Right lobe of liver (tissue), 6 donors: Measurements from ENCODE around the gene DHODH. TPM values are rescaled to one million over a fixed set of nuclear protein-coding genes. Genes with fewer than 3 reads are reported as not detected.
A peak's percentile ranks its signal among the peaks of the same experiment; 100 is the strongest.

ENCODE experiments used
- ATAC-seq, 4 donors: fragments of 200-7000 bp; cut with Tn5 transposase; one replicate each; pipeline ENCODE4 v1.9.1; 2020; ENCODE audit warnings: mild to moderate bottlenecking in 4 of 4, moderate library complexity in 4 of 4
- DNase-seq, 3 donors: peaks; one replicate each; pipeline ENCODE4 v3.0.0-alpha.2; 2020
- H3K27ac ChIP-seq, 3 donors: fragments of 200-600 bp; one replicate each; pipeline ENCODE4 v1.8.0; 2022
- H3K27me3 ChIP-seq, 2 donors: fragments of 200-600 bp; one replicate each; pipeline ENCODE4 v1.8.0; 2022
- H3K36me3 ChIP-seq, 4 donors: fragments of 200-600 bp; sonication (generic) in 1 of 4; one replicate each; pipeline versions ENCODE4 v1.5.1 to v1.8.0; 2017 to 2022; ENCODE audit warnings: control low read depth in 1 of 4
- H3K4me1 ChIP-seq, 4 donors: fragments of 200-600 bp; sonication (generic) in 1 of 4; one replicate each; pipeline versions ENCODE4 v1.5.1 to v1.8.0; 2017 to 2022; ENCODE audit warnings: control low read depth in 1 of 4
- H3K4me3 ChIP-seq, 3 donors: fragments of 200-600 bp; one replicate each; pipeline ENCODE4 v1.8.0; 2022
- H3K9me3 ChIP-seq, 4 donors: fragments of 200-600 bp; sonication (generic) in 1 of 4; one replicate each; pipeline versions ENCODE4 v1.5.1 to v1.8.0; 2017 to 2022; ENCODE audit warnings: control low read depth in 1 of 4
- POLR2A ChIP-seq: fragments of 450-650 bp; IDR thresholded peaks from one replicate; pipeline ENCODE4 v1.6.1; 2017; ENCODE audit warnings: antibody characterized with exemption, mild to moderate bottlenecking
- WGBS: methylation state at CpG from one replicate; pipeline ENCODE4 v1.1.6; 2018; ENCODE audit warnings: low coverage, low lambda C conversion rate; ENCODE audit not compliant: insufficient coverage; ENCODE audit errors: missing lambda C conversion rate; 5-methylcytosine and 5-hydroxymethylcytosine counted together
- intact Hi-C, 2 donors: fragments of 100-400 bp; cut with DNase I; formaldehyde crosslinking; loops; one replicate each; pipeline versions ENCODE4 v1.11.2 to v1.14.1; 2022
- total RNA-seq, 6 experiments: library from RNA; depleted of rRNA in 2 of 6; stranded (reverse); fragments of >200 nt in 2 of 6; fragmentation: NEBNext Ultra II Directional in 3 of 6; extraction: Animal tissue kit (Norgen Biotek cat#: 25700) in 3 of 6; gene quantifications; one replicate each; pipeline versions ENCODE4 v1.1.0 to v1.2.4, GENCODE V29; 2016 to 2023
- TF ChIP-seq, protein P1 (sequence below), 4 donors: fragments of 200-600 bp in 3 of 4; fragments of 450-650 bp in 1 of 4; IDR thresholded peaks; one replicate each; pipeline versions ENCODE4 v1.5.1 to v1.8.0; 2016 to 2022; ENCODE audit warnings: antibody characterized with exemption in 4 of 4, mild to moderate bottlenecking in 2 of 4
- donor health status: DM: no; HTN: yes; CAD: no.
- donor health status: DM: no; HTN: no; CAD: no.
- donor health status: DM: no; HTN: no; CAD: no.
- donor health status: DM: no; HTN: yes; CAD: no.
- donor health status: DM: no; HTN: yes; CAD: no.

Gene DHODH
- total RNA-seq, 6 experiments from 2014 or later, result 26.7 to 108 (median 74.6) TPM

DNA sequence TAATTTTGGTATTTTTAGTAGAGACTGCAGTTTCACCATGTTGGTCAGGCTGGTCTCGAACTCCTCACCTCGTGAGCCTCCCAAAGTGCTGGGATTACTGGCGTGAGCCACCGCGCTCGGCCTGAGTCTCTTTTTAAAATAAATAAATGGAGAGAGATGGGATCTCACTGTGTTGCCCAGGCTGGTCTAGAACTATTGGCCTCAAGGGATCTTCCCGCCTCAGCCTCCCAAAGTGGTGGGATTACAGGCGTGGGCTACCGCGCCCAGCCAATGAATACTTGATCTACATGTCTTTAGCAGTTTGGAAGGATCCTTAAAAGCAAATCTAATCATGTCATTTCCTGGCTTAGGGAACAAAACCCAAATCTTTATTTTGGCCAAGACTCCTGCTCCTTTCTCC lies 1.2 kb downstream of the DHODH start:
- 93% methylated on average over 10 of the region's 10 CpGs for WGBS
- Histone ChIP-seq H3K27me3 (no peaks in the 10 kb centered on the region), H3K27ac (no peak overlapping the region), H3K4me1 (peaks cover 0 to 32% (median 10%) of the 10 kb centered on the region in 4 donors), H3K9me3 (no peaks in the 10 kb centered on the region), H3K36me3 (peaks cover 0 to 2% (median 0%) of the 10 kb centered on the region in 4 donors), H3K4me3 (no peak overlapping the region)
- no peak for TF ChIP-seq POLR2A
- TF ChIP-seq, protein P1, sequence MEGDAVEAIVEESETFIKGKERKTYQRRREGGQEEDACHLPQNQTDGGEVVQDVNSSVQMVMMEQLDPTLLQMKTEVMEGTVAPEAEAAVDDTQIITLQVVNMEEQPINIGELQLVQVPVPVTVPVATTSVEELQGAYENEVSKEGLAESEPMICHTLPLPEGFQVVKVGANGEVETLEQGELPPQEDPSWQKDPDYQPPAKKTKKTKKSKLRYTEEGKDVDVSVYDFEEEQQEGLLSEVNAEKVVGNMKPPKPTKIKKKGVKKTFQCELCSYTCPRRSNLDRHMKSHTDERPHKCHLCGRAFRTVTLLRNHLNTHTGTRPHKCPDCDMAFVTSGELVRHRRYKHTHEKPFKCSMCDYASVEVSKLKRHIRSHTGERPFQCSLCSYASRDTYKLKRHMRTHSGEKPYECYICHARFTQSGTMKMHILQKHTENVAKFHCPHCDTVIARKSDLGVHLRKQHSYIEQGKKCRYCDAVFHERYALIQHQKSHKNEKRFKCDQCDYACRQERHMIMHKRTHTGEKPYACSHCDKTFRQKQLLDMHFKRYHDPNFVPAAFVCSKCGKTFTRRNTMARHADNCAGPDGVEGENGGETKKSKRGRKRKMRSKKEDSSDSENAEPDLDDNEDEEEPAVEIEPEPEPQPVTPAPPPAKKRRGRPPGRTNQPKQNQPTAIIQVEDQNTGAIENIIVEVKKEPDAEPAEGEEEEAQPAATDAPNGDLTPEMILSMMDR (IDR thresholded peaks at IDR 0.05), result no peak
- DNase-seq (no peak), ATAC-seq (no peak)
- intact Hi-C loops, result no loop called here

GRCh38 chr16:72012607-72013006 lies 4.1 kb downstream of the DHODH start:
- no peak for DNase-seq
- H3K27ac ChIP-seq, result peak overlapping the region; percentile 82 to 90 (median 89)
- H3K4me1 ChIP-seq, result peaks cover 0 to 36% (median 11%) of the 10 kb centered on the region in 4 donors
- H3K36me3 ChIP-seq, result peaks cover 0 to 2% (median 0%) of the 10 kb centered on the region in 4 donors
- ATAC-seq, result no peak
- no peaks in the 10 kb centered on the region for H3K27me3 ChIP-seq
- intact Hi-C loops, result no loop called here
- no peaks in the 10 kb centered on the region for H3K9me3 ChIP-seq
- H3K4me3 ChIP-seq, result peak overlapping the region; percentile 38 to 64 (median 64)
- TF ChIP-seq, protein P1 (IDR thresholded peaks at IDR 0.05), result no peak
- TF ChIP-seq POLR2A, result no peak
- 51% methylated on average over 8 of the region's 9 CpGs for WGBS

GRCh38 chr16:72013389-72013788 lies 4.8 kb downstream of the DHODH start:
- H3K36me3 ChIP-seq, result peaks cover 0 to 2% (median 0%) of the 10 kb centered on the region in 4 donors
- H3K27ac ChIP-seq, result peak overlapping the region; percentile 82 to 90 (median 89)
- DNase-seq (peak in 2 of 3 donors; percentile 65 to 74), ATAC-seq (peak in 1 of 4 donors; percentile 13)
- intact Hi-C loops, result no loop called here
- peak overlapping the region; percentile 38 to 64 (median 64) for H3K4me3 ChIP-seq
- H3K9me3 ChIP-seq, result no peaks in the 10 kb centered on the region
- H3K4me1 ChIP-seq, result peaks cover 0 to 44% (median 11%) of the 10 kb centered on the region in 4 donors
- H3K27me3 ChIP-seq, result no peaks in the 10 kb centered on the region
- TF ChIP-seq, protein P1 (IDR thresholded peaks at IDR 0.05), result no peak
- TF ChIP-seq POLR2A, result peak; percentile 38
- 11% methylated on average over 5 of the region's 5 CpGs for WGBS

DNA sequence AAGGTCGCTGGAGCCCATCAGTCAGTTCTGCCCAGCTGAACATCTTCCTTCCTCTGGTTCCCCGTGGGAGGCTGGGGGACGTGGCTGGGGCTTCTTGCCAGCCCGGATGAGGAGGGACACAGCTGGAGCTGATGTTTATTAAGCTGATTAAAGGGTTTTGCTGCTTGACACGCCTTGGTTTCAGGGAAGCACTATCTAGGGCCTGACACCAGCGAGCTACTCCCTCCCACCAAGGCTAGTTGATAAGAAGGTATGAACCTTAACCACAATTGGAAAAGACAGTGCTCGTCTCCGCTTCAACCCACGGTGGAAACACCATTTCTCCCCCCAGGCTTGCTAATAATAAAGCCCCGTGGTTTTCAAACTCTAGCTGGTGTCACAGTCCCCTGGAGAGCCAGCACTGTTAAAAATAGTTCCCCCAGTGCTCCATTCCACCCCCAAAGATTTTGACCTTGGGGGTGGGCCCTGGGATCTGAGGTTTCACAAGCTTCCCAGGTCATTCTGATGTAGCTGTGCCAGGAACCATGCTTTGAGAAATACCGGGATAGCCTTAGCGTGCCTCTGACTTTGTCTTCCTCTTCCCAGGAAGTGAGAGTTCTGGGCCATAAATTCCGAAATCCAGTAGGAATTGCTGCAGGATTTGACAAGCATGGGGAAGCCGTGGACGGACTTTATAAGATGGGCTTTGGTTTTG lies 5.5 kb downstream of the DHODH start:
- DNase-seq, result peak in 2 of 3 donors; percentile 61 to 69
- ATAC-seq, result peak; percentile 22 to 27 (median 22)
- H3K9me3 ChIP-seq, result no peaks in the 10 kb centered on the region
- no peaks in the 10 kb centered on the region for H3K27me3 ChIP-seq
- intact Hi-C loops, result no loop called here
- WGBS, result 18% methylated on average over 12 of the region's 15 CpGs
- peaks cover 0 to 2% (median 0%) of the 10 kb centered on the region in 4 donors for H3K36me3 ChIP-seq
- peaks cover 0 to 51% (median 11%) of the 10 kb centered on the region in 4 donors for H3K4me1 ChIP-seq
- TF ChIP-seq POLR2A, result peak; percentile 66
- TF ChIP-seq, protein P1 (IDR thresholded peaks at IDR 0.05), result no peak
- H3K27ac ChIP-seq, result peak overlapping the region; percentile 82 to 90 (median 89)
- H3K4me3 ChIP-seq, result peak overlapping the region; percentile 38 to 64 (median 64)
